Activated CD4-positive, CD25-positive, alpha-beta regulatory T cell treated with anti-CD3 and anti-CD28 coated beads, Interleukin-2, amount 50 U/mL, for 24 hours (primary cell): ENCODE results near the gene TCTN2.

Experiments used
- ATAC-seq, 2 donors: fragments of 150-1000 bp; cut with Tn5 transposase; one replicate each; pipeline ENCODE4 v1.10.0; 2021; ENCODE audit warnings: mild to moderate bottlenecking in 1 of 2, moderate library complexity in 1 of 2

Gene TCTN2

GRCh38 chr12:123744836-123745235, 73.9 kb downstream of the TCTN2 start:
- ATAC-seq = no peak

- no peak for ATAC-seq
These were observed 76.4 kb downstream of the TCTN2 start for GRCh38 chr12:123747309-123747708.

GRCh38 chr12:123748161-123748560, 77.2 kb downstream of the TCTN2 start:
- ATAC-seq = no peak

GRCh38 chr12:123748661-123749060, 77.7 kb downstream of the TCTN2 start:
- no peak for ATAC-seq

GRCh38 chr12:123749355-123749754, 78.4 kb downstream of the TCTN2 start:
- no peak for ATAC-seq

- no peak for ATAC-seq
These were observed 79.3 kb downstream of the TCTN2 start for GRCh38 chr12:123750159-123750656.

GRCh38 chr12:123752046-123752445, 81.1 kb downstream of the TCTN2 start:
- no peak for ATAC-seq

- ATAC-seq = no peak
These were observed 83.3 kb downstream of the TCTN2 start for GRCh38 chr12:123754041-123754772.

GRCh38 chr12:123757561-123757960, 86.6 kb downstream of the TCTN2 start:
- ATAC-seq = no peak
